Skeletal muscle satellite cell (primary cell): ENCODE data around the gene CCNC.

Experiments
- H3K27me3 ChIP-seq: 2 replicates; pipeline ENCODE4 v1.7.0; 2013; ENCODE audit warnings: low read length; ENCODE audit not compliant: control insufficient read depth, insufficient read depth
- H3K36me3 ChIP-seq: 2 replicates; pipeline ENCODE4 v1.7.0; 2013; ENCODE audit warnings: mild to moderate bottlenecking, control low read depth, low read length; ENCODE audit not compliant: insufficient read depth
- H3K4me1 ChIP-seq: 2 replicates; pipeline ENCODE4 v1.7.0; 2013; ENCODE audit warnings: low read length; ENCODE audit not compliant: control insufficient read depth, insufficient read depth
- H3K4me2 ChIP-seq: 2 replicates; pipeline ENCODE4 v1.7.0; 2013; ENCODE audit warnings: mild to moderate bottlenecking, low read length
- H3K4me3 ChIP-seq: 2 replicates; pipeline ENCODE4 v1.7.0; 2013; ENCODE audit warnings: low read length
- H3K9ac ChIP-seq: 2 replicates; pipeline ENCODE4 v1.7.0; 2013; ENCODE audit warnings: mild to moderate bottlenecking, low read depth, low read length, moderate library complexity
- H3K9me3 ChIP-seq: replicated peaks from 2 replicates; pipeline ENCODE4 v1.7.0; 2013; ENCODE audit warnings: mild to moderate bottlenecking, control low read depth, low read length

Gene CCNC

GRCh38 chr6:99563056-99563723 is 5.3 kb downstream of the CCNC start:
- Histone ChIP-seq H3K36me3 (peaks cover 4% of the 10 kb centered on the region), H3K27me3 (no peaks in the 10 kb centered on the region), H3K4me1 (peaks cover 14% of the 10 kb centered on the region), H3K9ac (no peak overlapping the region), H3K4me2 (no peak overlapping the region), H3K4me3 (no peak overlapping the region), H3K9me3 (no peaks in the 10 kb centered on the region)

- H3K36me3 ChIP-seq, result peaks cover 23% of the 10 kb centered on the region
- H3K4me3 ChIP-seq, result no peak overlapping the region
- H3K4me2 ChIP-seq, result no peak overlapping the region
- H3K27me3 ChIP-seq, result no peaks in the 10 kb centered on the region
- peaks cover 10% of the 10 kb centered on the region for H3K4me1 ChIP-seq
- H3K9ac ChIP-seq, result no peak overlapping the region
- no peaks in the 10 kb centered on the region for H3K9me3 ChIP-seq
Measured at GRCh38 chr6:99560668-99561067, 7.8 kb downstream of the CCNC start.

DNA sequence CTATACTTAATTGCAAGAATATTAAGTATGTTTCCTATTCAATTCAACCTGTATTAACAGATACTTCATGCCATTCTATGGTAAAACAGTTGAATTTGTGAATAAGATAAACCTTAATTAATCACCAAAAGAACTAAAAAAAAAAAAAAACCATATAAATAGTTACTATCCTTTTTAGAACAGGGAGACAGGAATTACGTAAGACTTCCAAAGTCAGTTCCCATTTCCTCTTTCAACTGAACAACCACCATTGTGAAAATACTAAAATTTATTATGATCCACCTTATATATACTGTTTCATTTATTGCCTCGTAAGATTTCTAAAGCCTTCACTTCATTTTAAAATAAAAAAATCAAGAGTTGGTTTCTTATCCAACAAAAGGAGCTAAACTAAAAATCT is 9.4 kb downstream of the CCNC start:
- Histone ChIP-seq H3K9me3 (no peaks in the 10 kb centered on the region), H3K4me2 (no peak overlapping the region), H3K36me3 (peaks cover 39% of the 10 kb centered on the region), H3K27me3 (no peaks in the 10 kb centered on the region), H3K9ac (no peak overlapping the region), H3K4me3 (no peak overlapping the region), H3K4me1 (peaks cover 10% of the 10 kb centered on the region)

- Histone ChIP-seq H3K4me2 (no peak overlapping the region), H3K27me3 (no peaks in the 10 kb centered on the region), H3K36me3 (peaks cover 61% of the 10 kb centered on the region), H3K9ac (no peak overlapping the region), H3K4me3 (no peak overlapping the region), H3K9me3 (no peaks in the 10 kb centered on the region), H3K4me1 (no peaks in the 10 kb centered on the region)
Measured at GRCh38 chr6:99553888-99554287, 14.6 kb downstream of the CCNC start.

- Histone ChIP-seq H3K36me3 (peaks cover 57% of the 10 kb centered on the region), H3K27me3 (no peaks in the 10 kb centered on the region), H3K9ac (no peak overlapping the region), H3K9me3 (no peaks in the 10 kb centered on the region), H3K4me1 (no peaks in the 10 kb centered on the region), H3K4me3 (no peak overlapping the region), H3K4me2 (no peak overlapping the region)
Measured at GRCh38 chr6:99550046-99550748, 18.3 kb downstream of the CCNC start.

DNA sequence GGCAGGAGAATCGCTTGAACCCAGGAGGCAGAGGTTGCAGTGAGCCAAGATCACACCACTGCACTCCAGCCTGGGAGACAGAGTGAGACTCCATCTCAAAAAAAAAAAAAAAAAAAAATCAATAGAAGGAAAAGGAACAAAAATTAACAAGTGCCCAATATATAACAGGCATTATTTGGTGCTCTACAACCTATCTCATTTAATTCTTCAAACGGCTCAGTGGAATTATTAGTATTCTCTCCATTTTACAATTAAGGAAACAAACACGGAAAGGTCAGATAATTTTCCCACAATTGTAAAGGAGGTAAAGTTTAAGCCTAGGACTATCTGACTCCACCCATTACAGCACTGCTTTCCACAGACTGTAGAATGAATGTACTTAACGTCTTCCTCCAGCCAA is 19.8 kb downstream of the CCNC start:
- Histone ChIP-seq H3K27me3 (no peaks in the 10 kb centered on the region), H3K36me3 (peaks cover 54% of the 10 kb centered on the region), H3K4me2 (no peak overlapping the region), H3K4me1 (no peaks in the 10 kb centered on the region), H3K9ac (no peak overlapping the region), H3K9me3 (no peaks in the 10 kb centered on the region), H3K4me3 (no peak overlapping the region)

GRCh38 chr6:99547526-99547925 is 20.9 kb downstream of the CCNC start:
- H3K27me3 ChIP-seq, result no peaks in the 10 kb centered on the region
- no peaks in the 10 kb centered on the region for H3K4me1 ChIP-seq
- no peak overlapping the region for H3K9ac ChIP-seq
- H3K9me3 ChIP-seq, result no peaks in the 10 kb centered on the region
- H3K4me2 ChIP-seq, result no peak overlapping the region
- H3K4me3 ChIP-seq, result no peak overlapping the region
- peaks cover 56% of the 10 kb centered on the region for H3K36me3 ChIP-seq

DNA sequence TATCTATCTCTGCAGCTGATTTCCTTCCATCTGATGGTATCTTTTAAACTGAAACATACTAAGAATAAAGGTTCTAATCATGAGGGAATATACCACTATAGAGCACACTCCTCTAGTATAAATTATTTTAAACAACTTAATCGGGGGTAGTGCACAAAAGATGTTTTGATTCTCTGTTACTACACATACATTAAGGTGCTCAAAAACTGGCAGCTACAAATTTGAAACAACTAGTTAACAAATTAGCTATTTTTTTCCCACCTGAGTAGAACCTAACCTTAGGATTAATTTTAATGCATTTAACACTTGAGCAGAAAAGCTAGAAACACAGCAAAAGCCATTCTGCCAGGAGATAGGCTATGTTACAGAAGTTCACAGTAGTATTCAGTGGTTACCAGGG is 23.0 kb downstream of the CCNC start:
- no peaks in the 10 kb centered on the region for H3K27me3 ChIP-seq
- H3K36me3 ChIP-seq, result peaks cover 51% of the 10 kb centered on the region

DNA sequence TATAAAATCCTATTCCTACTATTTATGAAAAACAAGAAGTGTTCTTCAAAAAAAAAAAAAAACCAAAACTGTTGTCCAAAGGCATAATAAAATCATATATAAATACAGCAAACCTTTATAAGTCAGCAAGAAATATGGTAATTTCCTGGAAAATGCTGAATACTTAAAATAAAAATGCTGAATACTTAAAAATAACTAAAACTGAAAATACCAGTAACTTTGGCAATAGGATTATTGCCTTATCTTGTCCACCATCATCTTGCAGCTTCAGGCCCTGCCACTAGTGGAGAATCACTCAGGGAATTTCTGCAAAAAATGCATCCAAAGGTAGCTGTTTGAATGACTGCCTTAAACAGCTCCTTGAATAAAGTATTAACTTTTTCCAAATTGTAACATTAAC is 24.5 kb downstream of the CCNC start:
- peaks cover 51% of the 10 kb centered on the region for H3K36me3 ChIP-seq
- no peak overlapping the region for H3K4me2 ChIP-seq
- H3K4me1 ChIP-seq, result no peaks in the 10 kb centered on the region
- H3K27me3 ChIP-seq, result no peaks in the 10 kb centered on the region
- H3K9me3 ChIP-seq, result no peaks in the 10 kb centered on the region
- no peak overlapping the region for H3K4me3 ChIP-seq
- H3K9ac ChIP-seq, result no peak overlapping the region

More for the DNA sequence above, 23.0 kb downstream of the CCNC start:
- no peak overlapping the region for H3K4me2 ChIP-seq
- H3K9me3 ChIP-seq, result no peaks in the 10 kb centered on the region
- no peaks in the 10 kb centered on the region for H3K4me1 ChIP-seq
- no peak overlapping the region for H3K9ac ChIP-seq
- no peak overlapping the region for H3K4me3 ChIP-seq

DNA sequence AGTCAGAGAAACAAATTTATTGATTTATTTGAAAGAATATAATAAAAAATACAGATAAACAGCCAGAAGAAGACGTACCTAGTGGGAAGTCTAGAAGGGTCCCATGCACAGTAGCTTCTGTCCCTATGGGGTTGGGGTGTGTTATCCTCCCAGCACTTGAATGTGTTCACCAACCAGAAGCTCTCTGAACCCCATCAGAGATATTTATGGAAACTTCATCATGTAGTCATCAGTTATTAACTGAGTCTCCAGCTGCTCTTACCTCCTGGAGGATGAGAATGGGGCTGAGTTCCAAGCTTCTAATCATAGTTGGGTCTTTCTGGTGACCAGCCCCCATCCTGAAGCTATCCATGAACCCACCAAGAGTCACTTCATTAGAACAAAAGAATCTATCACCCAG is 37.8 kb downstream of the CCNC start:
- Histone ChIP-seq H3K36me3 (peaks cover 30% of the 10 kb centered on the region), H3K27me3 (no peaks in the 10 kb centered on the region), H3K9ac (no peak overlapping the region), H3K9me3 (no peaks in the 10 kb centered on the region), H3K4me3 (no peak overlapping the region), H3K4me1 (no peaks in the 10 kb centered on the region), H3K4me2 (no peak overlapping the region)

GRCh38 chr6:99522531-99522930 is 45.9 kb downstream of the CCNC start:
- peaks cover 13% of the 10 kb centered on the region for H3K4me1 ChIP-seq
- no peak overlapping the region for H3K9ac ChIP-seq
- no peak overlapping the region for H3K4me3 ChIP-seq

GRCh38 chr6:99521633-99522151 is 46.8 kb downstream of the CCNC start:
- Histone ChIP-seq H3K9me3 (no peaks in the 10 kb centered on the region), H3K27me3 (no peaks in the 10 kb centered on the region), H3K4me3 (peak overlapping the region; percentile 91), H3K4me2 (peak overlapping the region; percentile 83), H3K4me1 (peaks cover 13% of the 10 kb centered on the region), H3K36me3 (peaks cover 3% of the 10 kb centered on the region), H3K9ac (peak overlapping the region; percentile 89)

More at GRCh38 chr6:99522531-99522930, 45.9 kb downstream of the CCNC start:
- peak overlapping the region; percentile 83 for H3K4me2 ChIP-seq
- H3K36me3 ChIP-seq, result peaks cover 4% of the 10 kb centered on the region
- H3K9me3 ChIP-seq, result no peaks in the 10 kb centered on the region
- no peaks in the 10 kb centered on the region for H3K27me3 ChIP-seq
